ENCODE data around the gene NEK2.

Gene NEK2

GRCh38 chr1:211643324-211644212 is 31.9 kb downstream of the NEK2 start:
- TF ChIP-seq CTCF (IDR thresholded peaks at IDR 0.05; ENCODE audit: control insufficient read depth, extremely low read depth, insufficient read depth), result no peak
- no peak for DNase-seq (ENCODE audit: low read depth)
- no peak overlapping the region for H3K4me3 ChIP-seq (ENCODE audit: low read depth, low read length)

- no peak for DNase-seq (ENCODE audit: low read depth)
- no peak for TF ChIP-seq CTCF (IDR thresholded peaks at IDR 0.05; ENCODE audit: control insufficient read depth, extremely low read depth, insufficient read depth)
- H3K4me3 ChIP-seq (ENCODE audit: low read depth, low read length), result no peak overlapping the region
Measured at GRCh38 chr1:211642870-211643269, 32.6 kb downstream of the NEK2 start.

GRCh38 chr1:211641942-211642341 is 33.5 kb downstream of the NEK2 start:
- no peak for DNase-seq (ENCODE audit: low read depth)

GRCh38 chr1:211641044-211641800 is 34.2 kb downstream of the NEK2 start:
- DNase-seq (ENCODE audit: low read depth), result no peak
- no peak overlapping the region for H3K4me3 ChIP-seq (ENCODE audit: low read depth, low read length)
- no peak for TF ChIP-seq CTCF (IDR thresholded peaks at IDR 0.05; ENCODE audit: control insufficient read depth, extremely low read depth, insufficient read depth)

More at GRCh38 chr1:211641942-211642341, 33.5 kb downstream of the NEK2 start:
- no peak overlapping the region for H3K4me3 ChIP-seq (ENCODE audit: low read depth, low read length)
- TF ChIP-seq CTCF (IDR thresholded peaks at IDR 0.05; ENCODE audit: control insufficient read depth, extremely low read depth, insufficient read depth), result no peak

- no peak overlapping the region for H3K4me3 ChIP-seq (ENCODE audit: low read depth, low read length)
- no peak for DNase-seq (ENCODE audit: low read depth)
- no peak for TF ChIP-seq CTCF (IDR thresholded peaks at IDR 0.05; ENCODE audit: control insufficient read depth, extremely low read depth, insufficient read depth)
Measured at GRCh38 chr1:211640301-211640630, 35.2 kb downstream of the NEK2 start.

GRCh38 chr1:211639475-211640300 is 35.7 kb downstream of the NEK2 start:
- no peak for TF ChIP-seq CTCF (IDR thresholded peaks at IDR 0.05; ENCODE audit: control insufficient read depth, extremely low read depth, insufficient read depth)
- DNase-seq (ENCODE audit: low read depth), result no peak
- no peak overlapping the region for H3K4me3 ChIP-seq (ENCODE audit: low read depth, low read length)

All from LNCaP clone FGC (cell line).